Breast epithelium (tissue), 3 donors: Measurements from ENCODE around the gene RUSC2.

ENCODE experiments used
- POLR2A ChIP-seq: fragments of 450-650 bp; IDR thresholded peaks from one replicate; pipeline ENCODE4 v1.6.1; 2016; ENCODE audit warnings: antibody characterized with exemption, mild to moderate bottlenecking, moderate library complexity
- TF ChIP-seq, protein P1 (sequence below), 3 donors: fragments of 450-650 bp; IDR thresholded peaks; one replicate each; pipeline ENCODE4 v1.5.1; 2016 to 2017; ENCODE audit warnings: antibody characterized with exemption in 3 of 3, mild to moderate bottlenecking in 3 of 3, moderate library complexity in 3 of 3

- no peak for TF ChIP-seq POLR2A
- TF ChIP-seq, protein P1, sequence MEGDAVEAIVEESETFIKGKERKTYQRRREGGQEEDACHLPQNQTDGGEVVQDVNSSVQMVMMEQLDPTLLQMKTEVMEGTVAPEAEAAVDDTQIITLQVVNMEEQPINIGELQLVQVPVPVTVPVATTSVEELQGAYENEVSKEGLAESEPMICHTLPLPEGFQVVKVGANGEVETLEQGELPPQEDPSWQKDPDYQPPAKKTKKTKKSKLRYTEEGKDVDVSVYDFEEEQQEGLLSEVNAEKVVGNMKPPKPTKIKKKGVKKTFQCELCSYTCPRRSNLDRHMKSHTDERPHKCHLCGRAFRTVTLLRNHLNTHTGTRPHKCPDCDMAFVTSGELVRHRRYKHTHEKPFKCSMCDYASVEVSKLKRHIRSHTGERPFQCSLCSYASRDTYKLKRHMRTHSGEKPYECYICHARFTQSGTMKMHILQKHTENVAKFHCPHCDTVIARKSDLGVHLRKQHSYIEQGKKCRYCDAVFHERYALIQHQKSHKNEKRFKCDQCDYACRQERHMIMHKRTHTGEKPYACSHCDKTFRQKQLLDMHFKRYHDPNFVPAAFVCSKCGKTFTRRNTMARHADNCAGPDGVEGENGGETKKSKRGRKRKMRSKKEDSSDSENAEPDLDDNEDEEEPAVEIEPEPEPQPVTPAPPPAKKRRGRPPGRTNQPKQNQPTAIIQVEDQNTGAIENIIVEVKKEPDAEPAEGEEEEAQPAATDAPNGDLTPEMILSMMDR (IDR thresholded peaks at IDR 0.05), result no peak
Measured at GRCh38 chr9:35517552-35518224, 27.8 kb downstream of the RUSC2 start.
